NCI-H82 (cell line): Measurements from ENCODE around the gene MAFB.

Experiments used
- DNase-seq: peaks from one replicate; lab custom pipeline; 2025; lab: John Stamatoyannopoulos, UW

The MAFB gene

DNA sequence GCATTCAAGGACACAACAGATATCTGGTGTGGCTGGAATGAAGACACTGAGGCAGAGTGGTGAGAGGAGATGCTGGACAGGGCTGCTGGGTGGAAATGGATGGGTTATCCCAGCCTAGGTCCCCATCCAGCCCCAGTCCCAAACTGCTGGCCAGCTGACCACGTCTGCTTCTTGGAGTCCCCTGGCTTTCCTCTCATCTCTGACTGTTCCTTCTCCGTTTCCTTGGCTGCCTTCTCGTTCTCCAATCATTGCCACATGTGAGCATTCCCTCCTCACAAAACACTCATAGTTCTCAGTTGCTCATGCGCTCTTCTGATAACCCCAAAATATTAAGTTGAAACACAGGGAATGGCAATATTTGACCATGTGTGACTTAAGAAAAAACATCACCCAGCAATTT, 31.5 kb downstream of the MAFB start:
- DNase-seq, result no peak

DNA sequence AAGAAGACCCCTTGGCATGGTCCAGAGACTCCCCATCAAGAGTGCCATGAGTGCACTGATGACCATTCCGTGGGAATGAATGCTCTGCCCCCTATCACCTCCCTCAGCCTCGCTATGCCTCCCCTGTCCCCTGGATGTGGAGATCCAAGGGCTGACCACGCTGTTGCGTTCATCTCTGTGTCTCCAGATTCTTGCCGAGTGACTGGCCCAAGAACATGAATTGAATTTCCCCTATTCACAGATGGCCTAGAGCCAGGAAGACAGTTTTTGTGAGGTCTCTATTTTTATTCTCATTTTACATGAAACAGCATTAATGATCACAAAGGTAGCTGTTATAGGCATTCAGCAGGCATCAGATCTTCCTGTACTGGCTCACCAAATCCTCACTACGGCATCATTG, 33.6 kb downstream of the MAFB start:
- no peak for DNase-seq

DNA sequence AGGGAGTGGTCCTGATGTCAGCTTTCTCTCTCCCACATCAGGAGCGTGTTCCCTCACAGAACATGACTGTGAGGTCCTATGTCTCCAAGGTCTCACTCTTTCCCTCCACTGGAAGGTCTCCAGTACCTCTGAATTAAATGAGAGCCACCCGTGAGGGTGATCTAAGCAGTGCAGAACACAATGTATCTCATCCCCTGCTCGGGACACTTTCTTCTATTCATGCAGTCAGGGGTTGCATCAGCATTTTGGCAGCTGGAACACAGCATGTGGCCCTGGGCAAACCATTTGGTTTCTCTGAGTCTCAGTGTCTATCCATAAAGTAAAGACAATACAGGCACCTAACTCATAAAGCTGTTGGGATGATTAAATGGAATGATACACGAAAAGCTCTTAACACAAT, 34.2 kb downstream of the MAFB start:
- no peak for DNase-seq

DNA sequence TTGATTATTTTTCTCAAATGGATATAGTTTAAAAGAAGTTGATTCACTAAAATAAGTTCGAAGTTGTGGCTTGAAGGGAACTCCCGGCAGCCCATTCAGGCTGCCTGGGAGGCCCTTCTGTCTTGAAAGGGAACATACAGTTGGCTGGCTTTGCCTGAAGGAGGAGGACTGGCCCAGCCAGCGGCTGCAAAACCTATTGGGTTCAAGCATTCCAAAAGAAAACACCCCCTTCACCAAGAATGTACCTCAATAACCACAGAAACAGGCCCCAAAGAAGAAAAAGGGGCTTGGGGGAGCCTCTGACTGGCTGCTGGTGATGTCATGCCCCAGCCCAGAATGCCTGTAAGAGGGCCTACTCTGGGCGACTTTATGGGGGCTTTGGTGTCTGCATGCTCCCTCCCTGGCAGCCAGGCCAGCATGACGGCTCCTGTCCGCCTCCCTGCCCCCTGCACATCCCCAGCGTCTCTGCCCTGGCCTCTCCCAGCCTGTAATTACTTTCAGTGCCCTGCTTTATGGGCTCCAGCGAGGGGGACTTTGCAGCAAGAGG, 36.5 kb downstream of the MAFB start:
- DNase-seq, result no peak

DNA sequence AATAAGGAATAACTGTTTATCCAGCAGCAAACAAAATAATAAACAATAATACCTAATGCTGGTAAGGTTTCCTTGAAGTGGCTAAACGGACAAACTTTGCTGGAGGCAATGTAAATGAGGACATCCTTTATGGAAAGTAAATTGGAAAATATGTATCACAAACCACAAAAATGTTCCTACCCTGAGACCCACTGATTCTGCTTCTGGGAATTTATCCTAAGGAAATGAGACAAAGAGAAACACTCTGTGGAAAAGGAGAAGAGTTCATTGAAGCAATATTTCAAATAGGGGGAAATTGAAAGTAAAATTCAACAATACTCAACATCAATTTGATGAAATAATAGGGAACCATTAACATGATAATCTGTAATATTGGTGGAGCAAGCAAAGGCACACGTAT, 37.9 kb downstream of the MAFB start:
- no peak for DNase-seq

DNA sequence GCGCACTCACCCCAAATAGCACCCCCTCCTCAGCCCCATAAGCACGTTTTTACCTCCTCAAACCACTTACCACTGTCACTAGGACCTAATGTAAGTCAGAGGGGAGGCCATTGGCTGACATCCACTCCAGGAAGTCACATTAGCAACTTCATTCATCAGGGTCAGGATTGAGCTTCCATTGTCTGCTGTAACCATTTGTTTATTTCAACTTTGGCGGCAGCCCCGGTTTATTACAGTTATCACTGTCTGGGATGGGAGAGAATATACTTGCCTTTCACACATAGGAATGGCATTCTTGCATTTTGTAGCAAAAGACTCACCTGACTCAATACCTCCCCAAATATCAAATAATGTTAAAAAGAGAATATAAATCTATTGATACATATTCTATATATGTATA, 38.3 kb downstream of the MAFB start:
- DNase-seq, result no peak

DNA sequence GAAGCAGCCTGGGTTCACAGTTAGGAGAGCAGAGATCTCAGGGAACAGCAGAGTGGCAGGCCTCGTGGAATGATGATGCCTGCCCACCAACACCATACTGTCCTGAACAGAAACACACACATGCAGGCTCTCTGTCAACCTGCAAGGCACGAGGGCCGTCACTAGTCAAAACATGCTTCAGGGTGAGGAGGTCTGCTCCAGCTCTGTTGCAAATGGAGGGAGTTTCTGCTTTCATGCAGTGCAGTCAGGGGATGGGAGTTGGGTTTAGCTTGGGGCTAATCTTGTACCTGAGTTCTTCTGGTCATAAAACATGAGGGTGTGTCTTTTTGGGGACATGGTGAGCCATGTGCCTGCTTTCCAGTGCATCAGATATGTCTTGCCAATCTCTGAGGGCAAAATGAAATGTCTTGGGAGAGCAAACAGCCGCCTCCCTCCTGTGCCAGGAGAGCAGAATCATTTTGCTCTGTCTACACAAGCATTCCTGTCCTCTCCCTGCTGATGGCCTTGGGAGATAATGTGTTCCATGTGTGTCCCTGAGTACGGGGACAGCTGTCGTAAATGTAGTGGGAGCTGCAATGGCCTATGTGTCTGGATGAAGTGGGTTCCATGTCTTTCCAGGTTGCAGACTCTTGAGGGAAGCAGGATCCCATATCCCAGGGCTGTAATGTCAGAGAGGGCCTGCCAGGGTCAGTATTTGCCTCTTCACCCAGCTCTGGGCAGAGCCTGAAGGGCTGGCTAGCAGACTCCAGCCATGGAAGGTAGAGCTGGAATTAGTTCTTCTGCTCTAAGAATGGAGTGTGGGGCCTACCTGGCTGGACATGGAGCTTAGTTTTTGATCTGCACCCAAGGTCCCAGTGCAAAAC, 40.6 kb downstream of the MAFB start:
- no peak for DNase-seq

DNA sequence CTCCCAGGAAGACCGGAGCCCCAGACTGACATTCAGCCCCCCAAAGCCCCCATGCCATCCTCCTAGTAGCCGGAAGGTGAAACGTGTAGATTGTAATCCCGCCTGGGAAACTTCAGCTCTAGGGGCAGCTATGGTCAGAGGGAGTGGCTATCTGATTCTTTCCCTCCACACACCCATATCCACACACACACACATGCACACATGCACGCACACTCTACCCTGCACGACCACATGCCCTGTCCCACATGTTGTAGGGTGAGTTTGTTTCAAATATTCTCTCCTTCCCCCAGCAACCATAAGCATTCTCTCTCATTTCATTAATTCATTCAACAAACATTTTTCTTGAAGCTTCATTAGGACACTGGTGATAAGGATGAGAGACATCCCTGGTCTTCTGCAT, 42.2 kb downstream of the MAFB start:
- no peak for DNase-seq

DNA sequence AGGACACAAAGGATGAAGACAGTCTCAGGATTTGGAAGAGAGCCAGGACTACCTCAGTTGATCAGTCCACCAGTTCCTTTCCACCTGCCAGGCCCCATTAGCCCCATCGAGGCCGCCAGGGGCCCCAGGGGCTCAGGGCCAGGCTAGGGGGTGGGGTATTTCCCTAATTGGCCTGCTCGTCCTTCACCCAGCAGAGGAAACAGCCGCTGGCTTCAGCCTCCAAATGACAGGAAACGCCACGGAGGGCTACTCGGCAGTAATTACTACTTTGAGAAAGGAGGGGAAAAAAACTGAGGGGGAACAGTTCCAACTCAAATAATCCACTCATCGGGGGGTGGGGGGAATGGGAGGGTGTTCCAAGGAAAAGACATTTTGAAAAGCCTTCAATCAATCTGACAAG, 42.7 kb downstream of the MAFB start:
- peak; percentile 69 for DNase-seq

DNA sequence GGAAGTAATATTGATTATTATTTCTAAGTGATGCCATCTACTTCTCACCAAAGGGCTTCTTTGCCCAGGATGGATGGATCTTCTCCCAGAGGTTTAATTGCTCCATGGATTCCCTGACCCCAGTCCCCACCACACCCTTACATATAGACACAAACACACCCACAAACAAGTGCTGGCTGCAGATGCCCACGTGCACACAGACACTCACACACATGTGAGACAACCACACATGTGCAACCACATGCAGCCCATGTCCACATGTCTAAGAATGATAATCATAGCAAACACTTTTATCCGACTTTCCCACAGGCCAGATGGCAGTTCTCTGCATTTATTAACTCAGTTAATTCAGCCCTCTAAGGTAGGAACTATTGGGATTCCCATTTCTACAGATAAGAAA, 44.2 kb downstream of the MAFB start:
- DNase-seq, result no peak

DNA sequence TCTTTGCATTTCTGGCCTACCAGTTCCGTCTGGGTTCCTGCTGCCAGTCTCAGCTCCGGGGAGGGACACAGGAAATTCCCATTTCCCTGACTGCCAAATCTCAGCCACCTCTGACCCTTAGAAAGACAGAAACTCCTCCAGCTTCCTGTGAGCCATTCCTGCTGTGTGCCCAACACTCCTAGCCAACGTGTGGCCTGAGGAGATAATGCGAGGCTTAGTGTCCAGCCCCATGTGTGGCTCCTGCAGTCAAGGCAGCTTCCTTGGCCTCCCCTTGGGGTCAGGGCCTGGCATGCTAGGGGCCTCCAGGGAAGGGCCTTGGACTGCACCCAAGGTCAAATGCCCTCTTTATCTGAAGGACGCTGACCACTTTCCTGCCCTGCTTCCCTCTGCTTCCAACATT, 45.1 kb downstream of the MAFB start:
- no peak for DNase-seq

DNA sequence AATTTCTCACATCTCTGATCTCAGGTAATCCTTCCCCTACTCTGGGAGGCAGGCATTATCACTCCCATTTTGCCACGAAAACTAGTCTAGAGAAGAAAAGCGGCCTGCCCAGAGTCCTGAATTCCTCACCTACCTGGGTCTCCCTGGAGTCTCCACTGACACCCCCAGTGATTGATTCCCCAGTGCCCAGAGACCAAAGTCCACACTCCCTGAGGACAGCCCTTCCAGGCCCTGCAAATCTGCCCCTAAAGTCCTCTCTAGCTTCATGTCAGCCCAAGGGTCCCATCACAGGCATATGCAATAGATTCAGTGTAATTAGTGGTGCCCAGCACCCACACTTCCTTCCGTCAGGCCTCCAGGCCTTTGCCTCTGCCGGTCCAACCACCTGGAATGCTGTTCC, 47.2 kb downstream of the MAFB start:
- no peak for DNase-seq

DNA sequence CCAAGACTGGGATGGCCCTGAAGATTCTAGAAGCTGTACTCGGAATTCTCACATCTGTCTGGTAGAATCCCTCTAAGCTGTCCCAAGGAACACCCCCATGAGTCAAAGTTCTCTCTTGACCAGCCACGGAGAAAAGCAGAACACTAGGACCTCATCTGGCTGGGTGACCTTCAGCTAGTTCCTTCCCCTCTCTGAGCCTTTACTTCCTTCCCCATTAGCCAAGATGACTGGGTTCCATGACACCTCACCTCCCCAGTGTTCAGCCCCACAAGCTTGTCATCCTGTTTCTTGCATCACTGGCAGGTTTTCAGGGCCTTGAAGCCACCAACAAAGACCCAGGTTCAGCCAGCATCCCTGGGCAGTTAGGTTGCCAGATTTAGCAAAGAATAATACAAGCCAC, 47.8 kb downstream of the MAFB start:
- DNase-seq, result no peak

DNA sequence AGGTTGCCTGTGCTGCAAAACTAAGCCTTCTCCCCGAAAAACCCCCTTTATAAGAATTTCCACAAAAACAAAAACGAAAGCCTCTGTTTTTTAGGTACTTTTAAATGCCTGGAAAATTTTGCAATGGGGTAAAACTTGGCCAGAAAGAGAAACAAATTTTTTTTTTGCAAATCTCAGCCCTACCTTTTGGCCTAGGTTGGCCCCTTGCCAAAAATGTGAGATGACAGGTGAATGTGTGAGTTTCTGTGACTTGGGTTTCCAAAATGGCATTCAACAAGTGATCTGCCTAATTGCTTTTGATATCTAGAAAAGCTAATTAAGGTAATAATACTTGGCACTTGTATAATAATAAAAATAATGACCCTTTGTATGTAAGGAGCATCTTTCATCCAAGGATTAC, 48.4 kb downstream of the MAFB start:
- DNase-seq, result no peak

DNA sequence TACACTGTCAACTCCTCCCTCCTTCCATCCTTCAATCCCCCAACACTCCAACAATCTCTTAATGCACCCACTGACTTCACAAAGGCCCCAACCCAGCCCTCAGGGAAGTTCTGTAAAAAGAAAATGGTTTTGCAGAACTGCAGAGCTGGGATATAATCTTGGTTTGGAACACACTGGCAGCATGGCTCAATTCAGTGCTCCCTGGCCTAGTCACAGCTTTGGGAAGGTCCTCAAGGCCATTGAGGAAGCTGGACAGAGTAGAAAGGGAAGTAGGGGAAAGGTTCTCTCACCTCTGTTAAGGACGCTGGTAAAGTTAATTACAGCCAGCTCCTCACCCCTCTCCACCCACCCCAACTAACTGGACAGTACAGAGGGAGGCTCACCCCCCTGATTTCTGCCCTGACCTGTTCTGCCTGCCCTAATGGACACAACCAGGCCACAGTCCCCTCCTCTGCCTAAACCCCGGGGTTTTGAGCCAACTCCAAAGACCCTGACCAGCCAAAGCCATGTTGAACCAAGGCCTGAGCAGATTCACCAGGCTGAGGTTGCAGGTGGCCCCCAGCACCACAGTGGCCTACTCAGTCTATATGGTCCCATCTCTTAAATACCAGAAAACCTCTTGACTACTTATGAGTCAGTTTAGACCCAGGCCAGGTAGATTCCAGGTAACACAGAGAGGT, 49.2 kb downstream of the MAFB start:
- no peak for DNase-seq

DNA sequence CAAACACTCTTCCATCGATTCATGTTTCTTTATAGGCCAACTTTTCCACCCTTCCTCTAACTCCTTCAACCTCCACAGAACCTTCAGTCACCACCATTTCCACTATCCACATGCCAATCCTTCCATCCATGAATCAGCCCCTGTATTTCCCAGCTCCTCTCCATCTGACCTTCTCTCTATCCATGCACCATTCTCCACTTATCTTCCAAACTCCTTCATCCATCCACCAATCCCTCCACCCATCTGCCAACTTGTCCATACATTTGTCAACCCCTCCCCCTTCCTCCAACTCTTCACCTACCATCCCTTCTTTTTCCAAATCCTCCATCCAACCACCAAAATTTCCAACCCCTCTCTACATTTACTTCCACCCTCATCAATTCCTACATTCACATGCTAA, 49.9 kb downstream of the MAFB start:
- no peak for DNase-seq

DNA sequence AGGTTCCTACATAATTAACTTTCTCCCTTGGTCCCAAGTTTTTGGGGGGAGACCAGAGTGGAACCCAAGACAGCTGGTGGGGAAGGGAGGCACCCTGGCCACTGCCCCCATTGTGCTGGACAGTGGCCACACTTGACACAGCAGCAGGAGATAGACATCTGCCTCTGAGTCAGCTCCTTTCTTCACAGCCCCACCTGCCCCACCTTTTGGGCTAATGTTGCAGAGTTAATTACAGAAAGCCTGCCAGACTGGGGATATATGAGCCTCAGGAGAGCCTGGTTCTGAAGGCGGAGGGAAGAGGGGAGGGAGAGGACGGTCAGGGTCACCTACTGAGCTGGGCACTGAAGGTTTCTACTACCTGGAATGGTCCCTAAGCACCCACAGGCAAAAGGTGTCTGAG, 50.6 kb downstream of the MAFB start:
- DNase-seq, result no peak

DNA sequence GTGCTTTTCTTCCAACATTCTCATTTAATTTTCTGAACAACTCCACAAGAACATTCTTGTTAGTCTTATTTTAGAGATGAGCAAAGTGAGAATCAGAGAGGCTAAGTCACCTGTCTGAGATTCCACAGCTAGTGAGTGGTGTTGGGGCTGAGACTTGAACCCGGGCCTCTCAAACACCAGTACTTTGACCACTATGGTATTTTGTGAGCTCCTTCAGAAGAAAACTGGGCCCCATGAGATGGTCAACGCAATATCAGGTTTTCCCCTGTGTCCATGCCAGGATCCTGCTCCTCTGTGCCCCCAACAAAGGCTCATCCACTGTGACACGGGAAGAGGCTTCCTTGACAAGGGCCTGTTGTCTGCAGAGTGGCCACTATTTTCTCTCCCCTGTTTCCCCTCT, 51.9 kb downstream of the MAFB start:
- no peak for DNase-seq

DNA sequence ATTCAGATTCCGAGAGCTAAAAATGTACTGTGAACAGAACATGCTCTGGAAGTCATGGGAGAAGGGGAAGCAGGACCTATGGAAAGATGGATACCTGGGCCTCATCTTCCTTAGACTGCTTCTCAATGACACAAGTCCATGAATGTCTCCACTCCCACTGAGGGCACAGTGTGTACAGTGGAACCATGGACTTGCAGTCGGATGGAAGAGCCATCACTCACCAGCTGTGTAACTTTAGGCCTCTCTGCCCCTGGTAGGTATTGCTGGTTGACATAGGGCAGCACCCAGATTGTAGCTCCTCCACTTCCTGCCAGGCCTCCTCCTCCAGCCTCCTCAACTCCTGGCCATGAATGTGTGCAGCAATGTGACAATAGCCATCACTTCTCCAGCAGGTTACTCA, 52.5 kb downstream of the MAFB start:
- no peak for DNase-seq

DNA sequence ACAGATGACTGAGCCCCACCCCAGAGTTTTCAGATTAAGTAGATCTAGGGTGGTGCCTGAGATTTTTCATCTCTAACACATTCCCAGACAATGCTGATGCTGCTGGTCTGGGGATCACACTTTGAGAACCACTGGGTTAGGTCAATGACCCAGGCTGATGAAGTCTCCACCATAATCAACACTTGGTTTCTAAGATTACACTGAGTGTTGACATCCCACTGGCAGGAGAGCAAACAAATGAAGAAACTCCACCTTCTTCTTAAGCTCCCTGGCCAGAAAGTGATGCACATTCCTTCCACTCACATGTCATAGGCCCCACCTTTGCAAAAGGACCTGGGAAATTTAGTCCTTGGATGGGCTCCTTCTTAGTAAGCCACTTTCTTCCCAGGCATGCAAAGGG, 53.1 kb downstream of the MAFB start:
- DNase-seq, result no peak
